ENCODE results near the gene ACOT11.

Gene ACOT11

GRCh38 chr1:54643736-54644135 is 95.7 kb downstream of the ACOT11 start (continued):
- TF ChIP-seq SCRT1 (tag by site-specific recombination; IDR thresholded peaks at IDR 0.05; ENCODE audit: borderline replicate concordance) (no peak), ZNF169 (tag by site-specific recombination; IDR thresholded peaks at IDR 0.05) (no peak), TRIM28 (IDR thresholded peaks at IDR 0.05; ENCODE audit: borderline replicate concordance, low read length) (peak; percentile 93)

- CTCF ChIA-PET = no interaction called here
- Histone ChIP-seq H3K4me1 (ENCODE audit: control insufficient read depth, insufficient read depth, low read length) (no peaks in the 10 kb centered on the region), H3K4me3 (ENCODE audit: low read depth, low read length) (no peak overlapping the region), H3K27ac (ENCODE audit: extremely low read depth, low read depth, low read length) (no peak overlapping the region), H3K9me3 (ENCODE audit: control insufficient read depth, insufficient read depth, low read depth, low read length) (no peaks in the 10 kb centered on the region), H3K36me3 (ENCODE audit: control insufficient read depth in 2 of 2, insufficient read depth in 1 of 2, low read length in 2 of 2) (no peaks in the 10 kb centered on the region)
- POLR2A ChIA-PET = no interaction called here
- TF ChIP-seq ZNF354C (tag by site-specific recombination; IDR thresholded peaks at IDR 0.05; ENCODE audit: borderline replicate concordance, low read depth) = no peak
These were observed 98.0 kb downstream of the ACOT11 start for GRCh38 chr1:54645806-54646676.

GRCh38 chr1:54649130-54649898 is 101.3 kb downstream of the ACOT11 start:
- CTCF ChIA-PET = interaction anchor here (0.5 kb wide), 1 partner anchor 22 kb away, joined by 3 read pairs; no protein-coding TSS in a partner anchor
- Histone ChIP-seq H3K9me3 (ENCODE audit: control insufficient read depth, insufficient read depth, low read depth, low read length) (no peaks in the 10 kb centered on the region), H3K36me3 (ENCODE audit: control insufficient read depth in 2 of 2, insufficient read depth in 1 of 2, low read length in 2 of 2) (no peaks in the 10 kb centered on the region), H3K4me3 (ENCODE audit: low read depth, low read length) (no peak overlapping the region), H3K27ac (ENCODE audit: extremely low read depth, low read depth, low read length) (no peak overlapping the region), H3K4me1 (ENCODE audit: control insufficient read depth, insufficient read depth, low read length) (no peaks in the 10 kb centered on the region)
- TF ChIP-seq ZNF704 (tag by site-specific recombination; IDR thresholded peaks at IDR 0.05) (no peak), ZNF768 (tag by site-specific recombination; IDR thresholded peaks at IDR 0.05) (no peak), TRIM28 (IDR thresholded peaks at IDR 0.05; ENCODE audit: borderline replicate concordance, low read length) (no peak), ZNF488 (tag by site-specific recombination; IDR thresholded peaks at IDR 0.05) (no peak), ZNF521 (tag by site-specific recombination; IDR thresholded peaks at IDR 0.05) (no peak), ZNF596 (tag by site-specific recombination; IDR thresholded peaks at IDR 0.05) (no peak), ZNF600 (tag by site-specific recombination; IDR thresholded peaks at IDR 0.05) (no peak), ZBTB10 (tag by site-specific recombination; IDR thresholded peaks at IDR 0.05) (no peak), ZNF518A (tag by site-specific recombination; conservative IDR thresholded peaks at IDR 0.05; ENCODE audit: low read depth) (no peak)
- POLR2A ChIA-PET = no interaction called here
